ENCODE results near the gene OR2T1.
"Not testable (repeated sequence)": the region's sequence is repeated elsewhere in the genome, so short reads cannot be mapped to it uniquely, and the experiment has no call there.

DNA sequence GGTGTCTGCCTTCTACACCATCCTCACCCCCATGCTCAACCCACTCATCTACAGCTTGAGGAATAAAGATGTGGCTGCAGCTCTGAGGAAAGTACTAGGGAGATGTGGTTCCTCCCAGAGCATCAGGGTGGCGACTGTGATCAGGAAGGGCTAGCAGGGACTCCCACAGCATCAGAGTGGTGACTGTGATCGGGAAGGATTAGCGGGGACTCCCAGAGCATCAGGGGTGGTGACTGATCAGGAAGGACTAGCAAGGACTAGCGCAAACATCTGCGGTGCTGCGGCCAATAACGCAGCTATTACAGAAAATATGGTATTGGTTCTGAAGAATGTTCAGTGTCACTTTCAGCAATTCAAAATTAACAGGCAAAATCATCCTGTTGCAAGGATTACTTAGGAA lies 50.8 kb downstream of the OR2T1 start:
- not testable (repeated sequence) for TF ChIP-seq EZH2 (IDR thresholded peaks at IDR 0.05; ENCODE audit: low read depth, low read length, severe bottlenecking)
- TF ChIP-seq, protein P1, sequence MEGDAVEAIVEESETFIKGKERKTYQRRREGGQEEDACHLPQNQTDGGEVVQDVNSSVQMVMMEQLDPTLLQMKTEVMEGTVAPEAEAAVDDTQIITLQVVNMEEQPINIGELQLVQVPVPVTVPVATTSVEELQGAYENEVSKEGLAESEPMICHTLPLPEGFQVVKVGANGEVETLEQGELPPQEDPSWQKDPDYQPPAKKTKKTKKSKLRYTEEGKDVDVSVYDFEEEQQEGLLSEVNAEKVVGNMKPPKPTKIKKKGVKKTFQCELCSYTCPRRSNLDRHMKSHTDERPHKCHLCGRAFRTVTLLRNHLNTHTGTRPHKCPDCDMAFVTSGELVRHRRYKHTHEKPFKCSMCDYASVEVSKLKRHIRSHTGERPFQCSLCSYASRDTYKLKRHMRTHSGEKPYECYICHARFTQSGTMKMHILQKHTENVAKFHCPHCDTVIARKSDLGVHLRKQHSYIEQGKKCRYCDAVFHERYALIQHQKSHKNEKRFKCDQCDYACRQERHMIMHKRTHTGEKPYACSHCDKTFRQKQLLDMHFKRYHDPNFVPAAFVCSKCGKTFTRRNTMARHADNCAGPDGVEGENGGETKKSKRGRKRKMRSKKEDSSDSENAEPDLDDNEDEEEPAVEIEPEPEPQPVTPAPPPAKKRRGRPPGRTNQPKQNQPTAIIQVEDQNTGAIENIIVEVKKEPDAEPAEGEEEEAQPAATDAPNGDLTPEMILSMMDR (IDR thresholded peaks at IDR 0.05; ENCODE audit: control extremely low read depth in 1 of 3, insufficient read depth in 1 of 3, low read depth in 1 of 3, low read length in 3 of 3): not testable (repeated sequence)
- TF ChIP-seq, protein P2, sequence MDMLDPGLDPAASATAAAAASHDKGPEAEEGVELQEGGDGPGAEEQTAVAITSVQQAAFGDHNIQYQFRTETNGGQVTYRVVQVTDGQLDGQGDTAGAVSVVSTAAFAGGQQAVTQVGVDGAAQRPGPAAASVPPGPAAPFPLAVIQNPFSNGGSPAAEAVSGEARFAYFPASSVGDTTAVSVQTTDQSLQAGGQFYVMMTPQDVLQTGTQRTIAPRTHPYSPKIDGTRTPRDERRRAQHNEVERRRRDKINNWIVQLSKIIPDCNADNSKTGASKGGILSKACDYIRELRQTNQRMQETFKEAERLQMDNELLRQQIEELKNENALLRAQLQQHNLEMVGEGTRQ (IDR thresholded peaks at IDR 0.05; ENCODE audit: low read length): not testable (repeated sequence)
